A549 (cell line): ENCODE results near the gene TXK.

Experiments used
- BHLHE40 ChIP-seq: IDR thresholded peaks from 2 replicates; pipeline ENCODE4 v1.6.1; 2012; ENCODE audit warnings: low read depth, low read length, inconsistent platforms
- FOSL2 ChIP-seq, 2 experiments: fragments of 450-650 bp in 1 of 2; fragments of >200 bp in 1 of 2; sonication (Bioruptor Twin) in 1 of 2; formaldehyde crosslinking; IDR thresholded peaks; 2 replicates each; pipeline versions ENCODE4 v1.5.0 to v1.6.1; 2016 to 2020; ENCODE audit warnings: mild to moderate bottlenecking in 1 of 2, moderate library complexity in 1 of 2
- KDM5A ChIP-seq: fragments of 200-600 bp; sonication (generic); IDR thresholded peaks from 2 replicates; pipeline ENCODE4 v1.6.1; 2016; ENCODE audit warnings: antibody characterized with exemption, mild to moderate bottlenecking
- NFE2L2 ChIP-seq: fragments of 150-350 bp; conservative IDR thresholded peaks from 2 replicates; pipeline ENCODE4 v1.6.1; 2014; ENCODE audit warnings: low read length
- POLR2AphosphoS2 ChIP-seq: conservative IDR thresholded peaks from 2 replicates; pipeline ENCODE4 v1.6.1; 2012; ENCODE audit warnings: low read length, improper control_type of control experiment, inconsistent platforms
- RAD21 ChIP-seq, 2 experiments: fragments of >200 bp in 1 of 2; sonication (Bioruptor Twin) in 1 of 2; formaldehyde crosslinking in 1 of 2; IDR thresholded peaks in 1 of 2; conservative IDR thresholded peaks in 1 of 2; 2 replicates in 1 of 2; 3 replicates in 1 of 2; pipeline ENCODE4 v1.6.1; 2012 to 2018; ENCODE audit warnings: inconsistent platforms in 1 of 2
- TF ChIP-seq, protein P1 (sequence below): fragments of >200 bp; sonication (Bioruptor Twin); formaldehyde crosslinking; IDR thresholded peaks from 3 replicates; pipeline ENCODE4 v1.5.1; 2016

DNA sequence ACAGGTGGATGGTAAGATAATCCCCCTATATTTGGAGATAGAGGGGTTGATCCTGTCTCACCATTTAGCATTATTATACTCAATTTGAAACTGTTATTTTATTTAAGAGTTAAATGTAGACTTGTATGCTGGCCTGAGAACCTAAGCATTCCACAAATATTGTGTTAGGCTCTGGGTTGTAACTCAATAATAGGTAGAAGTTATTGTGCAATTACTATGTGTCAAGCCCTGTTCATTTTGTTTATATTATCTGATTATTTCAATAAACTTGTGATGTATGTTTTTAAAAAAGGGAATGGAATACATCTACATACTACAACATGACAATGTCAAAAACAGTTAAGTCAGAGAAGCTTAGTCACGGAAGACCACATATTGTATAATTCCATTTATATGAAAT is 13.6 kb upstream of the TXK start:
- TF ChIP-seq RAD21 (conservative IDR thresholded peaks at IDR 0.05 in 1 of 2, IDR thresholded peaks at IDR 0.05 in 1 of 2) (no peak), KDM5A (no peak), NFE2L2 (no peak), FOSL2 (IDR thresholded peaks at IDR 0.05) (no peak), FOSL2 (CRISPR knock-in tag; IDR thresholded peaks at IDR 0.05) (no peak), BHLHE40 (no peak), POLR2AphosphoS2 (no peak)
- TF ChIP-seq, protein P1, sequence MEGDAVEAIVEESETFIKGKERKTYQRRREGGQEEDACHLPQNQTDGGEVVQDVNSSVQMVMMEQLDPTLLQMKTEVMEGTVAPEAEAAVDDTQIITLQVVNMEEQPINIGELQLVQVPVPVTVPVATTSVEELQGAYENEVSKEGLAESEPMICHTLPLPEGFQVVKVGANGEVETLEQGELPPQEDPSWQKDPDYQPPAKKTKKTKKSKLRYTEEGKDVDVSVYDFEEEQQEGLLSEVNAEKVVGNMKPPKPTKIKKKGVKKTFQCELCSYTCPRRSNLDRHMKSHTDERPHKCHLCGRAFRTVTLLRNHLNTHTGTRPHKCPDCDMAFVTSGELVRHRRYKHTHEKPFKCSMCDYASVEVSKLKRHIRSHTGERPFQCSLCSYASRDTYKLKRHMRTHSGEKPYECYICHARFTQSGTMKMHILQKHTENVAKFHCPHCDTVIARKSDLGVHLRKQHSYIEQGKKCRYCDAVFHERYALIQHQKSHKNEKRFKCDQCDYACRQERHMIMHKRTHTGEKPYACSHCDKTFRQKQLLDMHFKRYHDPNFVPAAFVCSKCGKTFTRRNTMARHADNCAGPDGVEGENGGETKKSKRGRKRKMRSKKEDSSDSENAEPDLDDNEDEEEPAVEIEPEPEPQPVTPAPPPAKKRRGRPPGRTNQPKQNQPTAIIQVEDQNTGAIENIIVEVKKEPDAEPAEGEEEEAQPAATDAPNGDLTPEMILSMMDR, result no peak
